ENCODE results near the gene MCMBP. TPM values are rescaled to one million over a fixed set of nuclear protein-coding genes. Genes with fewer than 3 reads are reported as not detected.

MCMBP gene, protein sequence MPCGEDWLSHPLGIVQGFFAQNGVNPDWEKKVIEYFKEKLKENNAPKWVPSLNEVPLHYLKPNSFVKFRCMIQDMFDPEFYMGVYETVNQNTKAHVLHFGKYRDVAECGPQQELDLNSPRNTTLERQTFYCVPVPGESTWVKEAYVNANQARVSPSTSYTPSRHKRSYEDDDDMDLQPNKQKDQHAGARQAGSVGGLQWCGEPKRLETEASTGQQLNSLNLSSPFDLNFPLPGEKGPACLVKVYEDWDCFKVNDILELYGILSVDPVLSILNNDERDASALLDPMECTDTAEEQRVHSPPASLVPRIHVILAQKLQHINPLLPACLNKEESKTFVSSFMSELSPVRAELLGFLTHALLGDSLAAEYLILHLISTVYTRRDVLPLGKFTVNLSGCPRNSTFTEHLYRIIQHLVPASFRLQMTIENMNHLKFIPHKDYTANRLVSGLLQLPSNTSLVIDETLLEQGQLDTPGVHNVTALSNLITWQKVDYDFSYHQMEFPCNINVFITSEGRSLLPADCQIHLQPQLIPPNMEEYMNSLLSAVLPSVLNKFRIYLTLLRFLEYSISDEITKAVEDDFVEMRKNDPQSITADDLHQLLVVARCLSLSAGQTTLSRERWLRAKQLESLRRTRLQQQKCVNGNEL
- 43.5 and 50.4 TPM in 2 replicates for total RNA-seq
- long read RNA-seq, full-length matches to known transcripts, result 9 of 38 reads
- long read RNA-seq, partial matches to known transcripts, result 19 of 38 reads
- long read RNA-seq, other reads (novel, unspliced or antisense), result 10 of 38 reads

DNA sequence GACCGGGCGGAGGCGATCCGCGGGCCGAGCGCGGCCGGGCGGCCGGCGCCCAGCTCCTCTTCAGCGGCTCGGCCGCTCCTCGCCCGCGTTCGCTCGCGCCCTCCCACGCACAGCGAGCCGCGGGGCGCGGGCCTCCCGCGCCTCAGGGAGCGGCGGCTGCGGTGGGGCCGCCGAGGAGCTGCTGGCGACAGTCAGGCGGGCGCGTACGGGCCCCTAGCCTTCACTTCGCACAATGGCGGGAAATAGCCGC lies at the start of gene MCMBP:
Gene MCMBP (minus strand): TSS at position 234 of the 250 bp plus-strand sequence. CDS start 259 bp downstream, outside the sequence.
- TF ChIP-seq, protein P1, sequence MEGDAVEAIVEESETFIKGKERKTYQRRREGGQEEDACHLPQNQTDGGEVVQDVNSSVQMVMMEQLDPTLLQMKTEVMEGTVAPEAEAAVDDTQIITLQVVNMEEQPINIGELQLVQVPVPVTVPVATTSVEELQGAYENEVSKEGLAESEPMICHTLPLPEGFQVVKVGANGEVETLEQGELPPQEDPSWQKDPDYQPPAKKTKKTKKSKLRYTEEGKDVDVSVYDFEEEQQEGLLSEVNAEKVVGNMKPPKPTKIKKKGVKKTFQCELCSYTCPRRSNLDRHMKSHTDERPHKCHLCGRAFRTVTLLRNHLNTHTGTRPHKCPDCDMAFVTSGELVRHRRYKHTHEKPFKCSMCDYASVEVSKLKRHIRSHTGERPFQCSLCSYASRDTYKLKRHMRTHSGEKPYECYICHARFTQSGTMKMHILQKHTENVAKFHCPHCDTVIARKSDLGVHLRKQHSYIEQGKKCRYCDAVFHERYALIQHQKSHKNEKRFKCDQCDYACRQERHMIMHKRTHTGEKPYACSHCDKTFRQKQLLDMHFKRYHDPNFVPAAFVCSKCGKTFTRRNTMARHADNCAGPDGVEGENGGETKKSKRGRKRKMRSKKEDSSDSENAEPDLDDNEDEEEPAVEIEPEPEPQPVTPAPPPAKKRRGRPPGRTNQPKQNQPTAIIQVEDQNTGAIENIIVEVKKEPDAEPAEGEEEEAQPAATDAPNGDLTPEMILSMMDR (IDR thresholded peaks at IDR 0.05), result no peak
- no peaks in the 10 kb centered on the region for H3K9me3 Mint-ChIP-seq (ENCODE audit: unreplicated experiment)
- H3K4me3 Mint-ChIP-seq (ENCODE audit: unreplicated experiment), result peak within 1 kb of the TSS; percentile 87
- H3K27me3 Mint-ChIP-seq (ENCODE audit: unreplicated experiment), result no peaks in the 10 kb centered on the region
- H3K36me3 Mint-ChIP-seq (ENCODE audit: unreplicated experiment), result no peaks in the 10 kb centered on the region
- DNase-seq (ENCODE audit: extremely low spot score, unreplicated experiment), result no peak
- H3K4me1 Mint-ChIP-seq (ENCODE audit: unreplicated experiment), result peaks cover 36% of the 10 kb centered on the region
- H3K27ac Mint-ChIP-seq (ENCODE audit: unreplicated experiment), result peak within 1 kb of the TSS; percentile 90

- DNase-seq (ENCODE audit: extremely low spot score, unreplicated experiment), result no peak
- Mint-ChIP-seq H3K36me3 (ENCODE audit: unreplicated experiment) (peaks cover 56% of the 10 kb centered on the region), H3K4me3 (ENCODE audit: unreplicated experiment) (no peak overlapping the region), H3K9me3 (ENCODE audit: unreplicated experiment) (no peaks in the 10 kb centered on the region), H3K4me1 (ENCODE audit: unreplicated experiment) (peaks cover 16% of the 10 kb centered on the region), H3K27me3 (ENCODE audit: unreplicated experiment) (no peaks in the 10 kb centered on the region), H3K27ac (ENCODE audit: unreplicated experiment) (peak overlapping the region; percentile 64)
- TF ChIP-seq, protein P1 (IDR thresholded peaks at IDR 0.05), result no peak
Observed at GRCh38 chr10:119919826-119920225, 47.2 kb upstream of the MCMBP start.

- peak overlapping the region; percentile 64 for H3K27ac Mint-ChIP-seq (ENCODE audit: unreplicated experiment)
- no peaks in the 10 kb centered on the region for H3K9me3 Mint-ChIP-seq (ENCODE audit: unreplicated experiment)
- no peaks in the 10 kb centered on the region for H3K27me3 Mint-ChIP-seq (ENCODE audit: unreplicated experiment)
- H3K36me3 Mint-ChIP-seq (ENCODE audit: unreplicated experiment), result peaks cover 56% of the 10 kb centered on the region
- TF ChIP-seq, protein P1 (IDR thresholded peaks at IDR 0.05), result no peak
- no peak overlapping the region for H3K4me3 Mint-ChIP-seq (ENCODE audit: unreplicated experiment)
- peaks cover 16% of the 10 kb centered on the region for H3K4me1 Mint-ChIP-seq (ENCODE audit: unreplicated experiment)
- DNase-seq (ENCODE audit: extremely low spot score, unreplicated experiment), result no peak
Observed at GRCh38 chr10:119919271-119919670, 46.6 kb upstream of the MCMBP start.

GRCh38 chr10:119917777-119918176 lies 45.1 kb upstream of the MCMBP start:
- DNase-seq (ENCODE audit: extremely low spot score, unreplicated experiment), result no peak
- peaks cover 16% of the 10 kb centered on the region for H3K4me1 Mint-ChIP-seq (ENCODE audit: unreplicated experiment)
- no peak overlapping the region for H3K27ac Mint-ChIP-seq (ENCODE audit: unreplicated experiment)
- H3K9me3 Mint-ChIP-seq (ENCODE audit: unreplicated experiment), result no peaks in the 10 kb centered on the region
- H3K36me3 Mint-ChIP-seq (ENCODE audit: unreplicated experiment), result peaks cover 52% of the 10 kb centered on the region
- TF ChIP-seq, protein P1 (IDR thresholded peaks at IDR 0.05), result peak; percentile 37
- no peak overlapping the region for H3K4me3 Mint-ChIP-seq (ENCODE audit: unreplicated experiment)
- H3K27me3 Mint-ChIP-seq (ENCODE audit: unreplicated experiment), result no peaks in the 10 kb centered on the region

DNA sequence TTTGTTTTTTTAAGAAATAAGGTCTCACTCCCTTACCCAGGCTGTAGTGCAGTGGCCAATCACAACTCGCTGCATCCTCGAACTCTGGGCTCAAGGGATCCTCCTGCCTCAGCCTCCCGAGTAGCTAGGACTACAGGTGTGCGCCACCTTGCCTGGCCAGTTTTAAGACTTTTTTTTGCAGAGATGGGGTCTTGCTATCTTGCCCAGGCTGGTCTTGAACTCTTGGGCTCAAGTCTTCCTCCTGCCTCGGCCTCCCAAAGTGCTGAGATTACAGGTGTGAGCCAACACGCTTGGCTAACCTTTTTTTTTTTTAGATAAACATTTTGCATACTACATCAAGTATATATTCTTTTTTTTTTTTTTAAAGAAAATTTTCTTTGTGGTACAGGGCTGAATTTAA lies 38.0 kb upstream of the MCMBP start:
- TF ChIP-seq, protein P1 (IDR thresholded peaks at IDR 0.05), result no peak

More for the DNA sequence above, 38.0 kb upstream of the MCMBP start:
- Mint-ChIP-seq H3K27ac (ENCODE audit: unreplicated experiment) (no peak overlapping the region), H3K36me3 (ENCODE audit: unreplicated experiment) (peaks cover 41% of the 10 kb centered on the region), H3K9me3 (ENCODE audit: unreplicated experiment) (no peaks in the 10 kb centered on the region), H3K4me1 (ENCODE audit: unreplicated experiment) (no peaks in the 10 kb centered on the region), H3K4me3 (ENCODE audit: unreplicated experiment) (no peak overlapping the region), H3K27me3 (ENCODE audit: unreplicated experiment) (no peaks in the 10 kb centered on the region)
- no peak for DNase-seq (ENCODE audit: extremely low spot score, unreplicated experiment)

Data from osteocyte (in vitro differentiated cells).